ENCODE data around the gene CNDP1.

DNA sequence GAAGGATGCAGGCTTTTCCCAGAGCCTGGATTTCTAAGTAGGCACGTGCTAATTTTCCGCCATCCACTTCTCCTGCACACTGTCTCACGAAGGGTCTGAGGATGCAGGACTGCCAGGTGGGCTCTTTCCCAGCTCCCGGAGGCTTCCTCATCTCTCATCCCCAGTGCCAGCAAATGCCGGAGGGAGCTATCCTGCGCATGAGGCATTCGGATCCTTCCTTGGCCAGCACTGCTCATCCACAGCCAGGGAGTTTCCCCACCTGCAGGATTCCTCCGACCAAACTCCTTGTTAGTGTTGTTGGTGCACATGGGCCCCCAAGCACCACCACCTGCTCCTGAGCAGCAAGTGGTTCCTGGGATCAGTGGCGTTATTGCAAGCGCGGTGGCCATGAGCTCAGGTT lies 5.0 kb downstream of the CNDP1 start:
- TF ChIP-seq, protein P1, sequence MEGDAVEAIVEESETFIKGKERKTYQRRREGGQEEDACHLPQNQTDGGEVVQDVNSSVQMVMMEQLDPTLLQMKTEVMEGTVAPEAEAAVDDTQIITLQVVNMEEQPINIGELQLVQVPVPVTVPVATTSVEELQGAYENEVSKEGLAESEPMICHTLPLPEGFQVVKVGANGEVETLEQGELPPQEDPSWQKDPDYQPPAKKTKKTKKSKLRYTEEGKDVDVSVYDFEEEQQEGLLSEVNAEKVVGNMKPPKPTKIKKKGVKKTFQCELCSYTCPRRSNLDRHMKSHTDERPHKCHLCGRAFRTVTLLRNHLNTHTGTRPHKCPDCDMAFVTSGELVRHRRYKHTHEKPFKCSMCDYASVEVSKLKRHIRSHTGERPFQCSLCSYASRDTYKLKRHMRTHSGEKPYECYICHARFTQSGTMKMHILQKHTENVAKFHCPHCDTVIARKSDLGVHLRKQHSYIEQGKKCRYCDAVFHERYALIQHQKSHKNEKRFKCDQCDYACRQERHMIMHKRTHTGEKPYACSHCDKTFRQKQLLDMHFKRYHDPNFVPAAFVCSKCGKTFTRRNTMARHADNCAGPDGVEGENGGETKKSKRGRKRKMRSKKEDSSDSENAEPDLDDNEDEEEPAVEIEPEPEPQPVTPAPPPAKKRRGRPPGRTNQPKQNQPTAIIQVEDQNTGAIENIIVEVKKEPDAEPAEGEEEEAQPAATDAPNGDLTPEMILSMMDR (IDR thresholded peaks at IDR 0.05) = no peak
- TF ChIP-seq POLR2A (IDR thresholded peaks at IDR 0.05) = no peak
